ENCODE results near the gene ANTXR2.
A peak's percentile ranks its signal among the peaks of the same experiment; 100 is the strongest.

Gene ANTXR2

DNA sequence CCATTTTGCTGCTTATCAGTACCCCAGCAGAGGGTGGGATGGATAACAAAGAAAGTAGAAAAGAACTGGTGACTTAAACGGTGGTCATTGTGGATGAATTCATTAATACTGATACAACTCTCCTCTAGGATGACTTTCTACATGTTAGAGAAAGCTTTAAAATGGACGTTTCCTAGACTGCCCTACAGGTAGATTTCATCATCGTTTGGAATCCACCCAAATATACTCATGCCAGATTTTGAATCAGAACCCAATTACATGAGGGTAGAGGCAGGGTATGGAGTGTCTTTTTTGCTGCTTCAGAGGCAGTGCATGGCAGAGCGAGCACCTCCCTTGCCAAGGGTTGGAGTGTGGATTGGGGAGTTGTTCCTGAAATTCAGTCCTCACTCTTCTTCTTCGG is 13.3 kb upstream of the ANTXR2 start:
- DNase-seq (ENCODE audit: low spot score in 2 of 2): no peak

DNA sequence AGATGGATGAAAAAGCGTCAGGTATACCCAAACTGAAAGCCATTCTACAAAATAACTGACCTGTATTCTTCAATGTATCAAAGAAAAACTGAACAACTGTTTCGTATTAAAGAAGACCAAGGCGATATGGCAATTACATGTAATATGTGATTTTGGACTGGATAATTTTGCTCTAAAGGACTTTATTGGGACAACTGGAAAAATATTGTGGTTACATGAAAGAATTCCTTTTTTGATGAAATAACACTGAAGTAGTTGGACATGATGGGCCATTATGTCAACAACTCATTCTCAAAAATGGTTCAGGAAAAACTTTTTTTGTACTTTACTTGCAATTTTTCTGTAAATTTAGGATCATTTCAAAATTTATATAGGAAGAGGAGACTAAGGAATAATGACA is 12.1 kb upstream of the ANTXR2 start:
- ATAC-seq (replicated peaks; ENCODE audit: extremely low read depth, poor library complexity, severe bottlenecking): no peak
- H3K4me1 Mint-ChIP-seq: no peaks in the 10 kb centered on the region
- H3K9me3 Mint-ChIP-seq: no peaks in the 10 kb centered on the region
- H3K27me3 Mint-ChIP-seq: peaks cover 15% of the 10 kb centered on the region
- DNase-seq (ENCODE audit: low spot score in 2 of 2): no peak
- no peak overlapping the region for H3K27ac Mint-ChIP-seq (ENCODE audit: low read depth)
- no peak overlapping the region for H3K4me3 Mint-ChIP-seq
- no peaks in the 10 kb centered on the region for H3K36me3 Mint-ChIP-seq (ENCODE audit: insufficient read depth)

More for the DNA sequence above, 13.3 kb upstream of the ANTXR2 start:
- Mint-ChIP-seq H3K27me3 (peaks cover 15% of the 10 kb centered on the region), H3K36me3 (ENCODE audit: insufficient read depth) (peaks cover 2% of the 10 kb centered on the region), H3K9me3 (no peaks in the 10 kb centered on the region), H3K27ac (ENCODE audit: low read depth) (peak overlapping the region; percentile 67), H3K4me3 (no peak overlapping the region), H3K4me1 (no peaks in the 10 kb centered on the region)
- no peak for ATAC-seq (replicated peaks; ENCODE audit: extremely low read depth, poor library complexity, severe bottlenecking)

DNA sequence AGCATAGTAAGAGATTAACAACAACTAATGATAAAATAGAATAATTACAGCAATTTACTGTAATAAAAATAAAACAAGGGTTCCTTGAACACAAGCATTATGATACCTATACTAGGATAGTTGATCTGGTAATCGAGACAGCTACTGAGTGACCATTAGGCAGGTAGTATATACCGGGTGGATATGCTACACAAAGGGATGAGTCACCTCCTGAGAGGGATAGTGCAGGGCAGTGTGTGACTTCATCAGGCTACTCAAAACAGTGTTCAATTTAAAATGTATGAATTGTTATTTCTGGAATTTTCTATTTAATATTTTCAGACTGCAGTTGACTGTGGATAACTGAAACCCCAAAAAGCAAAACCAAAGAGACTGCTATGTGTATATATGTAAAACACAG is 9.7 kb upstream of the ANTXR2 start:
- ATAC-seq (replicated peaks; ENCODE audit: extremely low read depth, poor library complexity, severe bottlenecking) (no peak), DNase-seq (ENCODE audit: low spot score in 2 of 2) (no peak)
- H3K9me3 Mint-ChIP-seq: no peaks in the 10 kb centered on the region
- H3K4me1 Mint-ChIP-seq: peaks cover 12% of the 10 kb centered on the region
- H3K27ac Mint-ChIP-seq (ENCODE audit: low read depth): no peak overlapping the region
- peaks cover 14% of the 10 kb centered on the region for H3K27me3 Mint-ChIP-seq
- no peaks in the 10 kb centered on the region for H3K36me3 Mint-ChIP-seq (ENCODE audit: insufficient read depth)
- H3K4me3 Mint-ChIP-seq: no peak overlapping the region

DNA sequence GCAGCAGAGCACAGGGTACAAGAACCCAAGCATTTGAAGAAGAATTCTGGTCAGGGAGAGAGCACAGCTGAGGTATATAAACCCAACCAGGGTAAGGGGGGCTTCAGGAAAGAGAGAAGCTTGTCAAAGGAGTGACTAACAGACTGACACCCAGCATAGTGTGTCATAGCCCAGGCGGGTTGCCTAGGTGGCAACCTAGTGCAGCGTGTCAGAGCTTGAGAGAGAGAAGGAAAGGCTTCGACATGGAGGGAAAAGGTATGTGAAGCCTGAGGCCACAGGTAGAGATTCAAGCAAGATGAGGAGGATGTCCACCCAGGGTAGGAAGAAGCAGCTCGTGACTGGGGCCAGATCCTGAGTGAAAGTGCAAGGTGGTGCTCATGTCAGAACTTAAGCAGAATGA is 8.5 kb upstream of the ANTXR2 start:
- H3K27me3 Mint-ChIP-seq: peaks cover 3% of the 10 kb centered on the region
- peaks cover 13% of the 10 kb centered on the region for H3K4me1 Mint-ChIP-seq
- no peak for ATAC-seq (replicated peaks; ENCODE audit: extremely low read depth, poor library complexity, severe bottlenecking)

DNA sequence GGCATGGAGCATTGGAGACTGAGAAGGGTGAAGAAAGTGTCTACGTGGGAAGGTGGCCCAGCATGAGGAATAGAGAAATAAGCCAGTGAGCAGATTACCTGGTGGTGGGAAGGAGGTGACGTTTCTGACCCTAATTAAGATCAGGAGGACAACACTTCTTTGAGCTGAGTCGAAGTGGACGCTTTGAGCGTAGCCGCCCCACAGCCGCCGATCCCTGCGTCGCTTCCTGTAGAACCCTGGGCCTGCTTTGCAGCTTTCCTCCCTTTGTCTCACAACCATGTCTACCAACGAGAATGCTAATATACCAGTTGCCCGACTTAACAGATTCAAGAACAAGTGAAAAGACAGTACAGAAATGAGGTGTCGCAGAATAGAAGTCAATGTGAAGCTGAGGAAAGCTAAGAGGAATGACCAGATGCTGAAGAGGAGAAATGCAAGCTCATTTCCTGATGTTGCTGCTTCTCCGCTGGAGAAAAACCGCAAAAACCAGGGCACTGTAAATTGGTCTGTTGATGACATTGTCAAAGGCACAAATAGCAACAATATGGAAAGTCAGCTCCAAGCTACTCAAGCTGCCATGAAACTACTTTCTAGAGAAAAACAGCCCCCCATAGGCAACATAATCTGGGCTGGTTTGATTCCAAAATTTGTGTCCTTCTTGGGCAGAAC is 6.4 kb upstream of the ANTXR2 start:
- no peak overlapping the region for H3K27ac Mint-ChIP-seq (ENCODE audit: low read depth)
- H3K9me3 Mint-ChIP-seq: no peaks in the 10 kb centered on the region
- ATAC-seq (replicated peaks; ENCODE audit: extremely low read depth, poor library complexity, severe bottlenecking): no peak

More for the DNA sequence above, 8.5 kb upstream of the ANTXR2 start:
- DNase-seq (ENCODE audit: low spot score in 2 of 2): no peak
- no peak overlapping the region for H3K27ac Mint-ChIP-seq (ENCODE audit: low read depth)
- H3K36me3 Mint-ChIP-seq (ENCODE audit: insufficient read depth): no peaks in the 10 kb centered on the region
- no peak overlapping the region for H3K4me3 Mint-ChIP-seq
- H3K9me3 Mint-ChIP-seq: no peaks in the 10 kb centered on the region

DNA sequence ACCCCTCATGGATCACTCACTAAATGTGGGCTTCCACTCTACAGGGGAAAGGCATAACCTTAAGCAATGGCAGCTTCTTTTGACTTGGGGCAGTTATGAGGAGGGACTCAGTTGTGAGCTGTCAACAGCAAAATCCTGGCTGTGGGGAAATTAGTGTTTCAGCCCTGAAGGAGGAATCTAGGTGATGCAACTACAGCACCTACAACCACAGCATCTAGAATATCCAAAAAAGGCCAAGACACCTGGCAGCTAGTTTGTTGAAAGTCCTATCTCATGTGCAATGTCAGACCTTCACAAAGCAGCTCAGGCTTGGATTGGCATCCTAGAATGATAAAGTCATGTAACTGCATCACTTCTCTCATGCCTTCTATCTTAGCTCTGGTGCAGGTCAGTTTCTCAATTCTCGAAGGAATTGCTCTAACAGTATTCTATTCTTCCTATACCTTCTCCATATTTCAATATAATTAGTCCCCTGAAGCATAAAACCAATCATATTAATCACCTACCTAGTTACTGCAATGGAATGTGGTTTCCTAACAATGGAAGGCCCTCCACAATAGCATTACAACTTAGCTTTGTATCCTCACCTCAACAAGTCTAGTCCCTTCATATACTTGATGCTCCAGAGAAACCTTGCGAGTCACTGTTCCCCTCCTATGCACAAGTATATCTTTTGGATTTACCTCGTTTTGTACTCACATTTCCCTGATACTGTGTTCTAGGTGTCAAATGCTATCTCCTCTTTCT is 5.5 kb upstream of the ANTXR2 start:
- Mint-ChIP-seq H3K27me3 (no peaks in the 10 kb centered on the region), H3K9me3 (no peaks in the 10 kb centered on the region), H3K4me3 (no peak overlapping the region), H3K27ac (ENCODE audit: low read depth) (no peak overlapping the region), H3K36me3 (ENCODE audit: insufficient read depth) (peaks cover 1% of the 10 kb centered on the region), H3K4me1 (peaks cover 38% of the 10 kb centered on the region)
- ATAC-seq (replicated peaks; ENCODE audit: extremely low read depth, poor library complexity, severe bottlenecking): no peak
- no peak for DNase-seq (ENCODE audit: low spot score in 2 of 2)

More for the DNA sequence above, 6.4 kb upstream of the ANTXR2 start:
- H3K4me1 Mint-ChIP-seq: peaks cover 29% of the 10 kb centered on the region
- no peaks in the 10 kb centered on the region for H3K27me3 Mint-ChIP-seq
- no peak for DNase-seq (ENCODE audit: low spot score in 2 of 2)
- no peak overlapping the region for H3K4me3 Mint-ChIP-seq
- peaks cover under 1% of the 10 kb centered on the region for H3K36me3 Mint-ChIP-seq (ENCODE audit: insufficient read depth)

DNA sequence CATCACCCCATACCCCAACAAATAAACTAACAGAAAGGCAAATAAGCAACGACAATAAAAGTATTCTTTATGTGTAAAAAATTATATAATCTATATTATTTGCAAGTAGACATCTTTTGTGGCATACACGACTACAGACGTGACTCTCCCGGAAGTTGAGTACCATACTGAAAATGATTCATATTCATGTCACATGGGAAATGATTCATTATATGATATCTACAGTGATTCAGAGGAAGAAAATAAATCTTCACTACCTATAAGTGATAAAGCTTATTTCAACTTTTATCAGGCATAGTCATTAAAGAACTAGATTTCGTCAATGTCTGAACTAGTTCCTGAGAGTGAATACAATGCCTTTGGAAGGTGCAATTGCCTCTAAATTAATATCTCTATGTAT is 4.6 kb upstream of the ANTXR2 start:
- no peaks in the 10 kb centered on the region for H3K27me3 Mint-ChIP-seq
- no peaks in the 10 kb centered on the region for H3K9me3 Mint-ChIP-seq
- DNase-seq (ENCODE audit: low spot score in 2 of 2) (no peak), ATAC-seq (replicated peaks; ENCODE audit: extremely low read depth, poor library complexity, severe bottlenecking) (no peak)
- peaks cover 6% of the 10 kb centered on the region for H3K36me3 Mint-ChIP-seq (ENCODE audit: insufficient read depth)
- H3K27ac Mint-ChIP-seq (ENCODE audit: low read depth): peak overlapping the region; percentile 27
- H3K4me1 Mint-ChIP-seq: peaks cover 41% of the 10 kb centered on the region
- H3K4me3 Mint-ChIP-seq: no peak overlapping the region

DNA sequence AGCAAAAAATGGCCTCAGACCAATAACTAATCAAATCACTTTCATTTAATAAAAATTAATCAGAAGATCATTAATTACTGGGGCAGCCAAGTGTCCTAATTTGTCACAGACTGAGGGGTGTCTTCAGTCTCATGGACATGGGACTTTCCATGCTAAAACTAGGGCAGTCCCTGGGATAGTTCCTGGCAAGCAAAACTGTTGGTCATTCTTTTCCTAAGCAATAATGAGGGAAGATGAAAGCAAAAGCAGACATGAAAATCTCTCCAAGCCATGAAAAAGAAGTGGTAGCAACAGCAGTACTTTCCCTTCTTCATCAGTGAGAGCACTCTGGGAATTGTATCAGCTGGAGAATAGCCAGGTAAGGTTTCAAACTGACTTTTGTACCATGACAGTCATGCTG is 3.7 kb upstream of the ANTXR2 start:
- no peak for ATAC-seq (replicated peaks; ENCODE audit: extremely low read depth, poor library complexity, severe bottlenecking)
- Mint-ChIP-seq H3K36me3 (ENCODE audit: insufficient read depth) (peaks cover 12% of the 10 kb centered on the region), H3K27me3 (no peaks in the 10 kb centered on the region), H3K9me3 (no peaks in the 10 kb centered on the region), H3K27ac (ENCODE audit: low read depth) (no peak overlapping the region), H3K4me3 (no peak overlapping the region), H3K4me1 (peaks cover 48% of the 10 kb centered on the region)
- no peak for DNase-seq (ENCODE audit: low spot score in 2 of 2)

DNA sequence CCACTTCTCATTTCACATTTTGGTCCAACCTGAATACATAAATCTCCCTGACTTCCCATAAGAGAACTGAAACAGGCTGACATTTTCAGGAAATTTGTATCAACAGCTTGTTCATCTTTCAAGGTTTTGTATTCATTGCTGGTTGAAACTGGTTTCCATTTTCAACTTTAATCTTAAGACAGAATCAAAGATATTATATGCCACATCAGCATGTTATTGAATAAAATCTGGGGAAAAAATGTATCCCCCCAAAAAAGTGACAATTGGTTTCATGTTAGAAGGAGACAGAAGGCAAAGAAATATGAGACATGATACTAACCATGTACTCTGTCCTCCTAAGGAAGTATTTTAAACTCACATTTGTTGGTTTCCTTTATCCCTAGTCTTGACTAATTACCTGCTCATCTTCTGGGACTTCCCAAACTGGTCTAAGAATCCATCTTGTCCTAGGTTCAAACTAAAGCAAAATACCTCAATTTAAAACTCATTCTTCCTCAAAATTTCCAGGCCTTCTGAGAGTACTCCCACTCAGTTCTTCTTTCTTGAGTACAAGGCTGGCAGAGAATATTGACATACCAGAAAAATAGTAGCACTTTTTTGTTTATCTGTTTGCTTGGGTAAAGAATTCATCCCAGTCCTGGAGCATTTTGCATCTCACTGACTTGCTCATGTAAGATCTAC is 3.1 kb upstream of the ANTXR2 start:
- Mint-ChIP-seq H3K36me3 (ENCODE audit: insufficient read depth) (peaks cover 12% of the 10 kb centered on the region), H3K4me1 (peaks cover 53% of the 10 kb centered on the region)

DNA sequence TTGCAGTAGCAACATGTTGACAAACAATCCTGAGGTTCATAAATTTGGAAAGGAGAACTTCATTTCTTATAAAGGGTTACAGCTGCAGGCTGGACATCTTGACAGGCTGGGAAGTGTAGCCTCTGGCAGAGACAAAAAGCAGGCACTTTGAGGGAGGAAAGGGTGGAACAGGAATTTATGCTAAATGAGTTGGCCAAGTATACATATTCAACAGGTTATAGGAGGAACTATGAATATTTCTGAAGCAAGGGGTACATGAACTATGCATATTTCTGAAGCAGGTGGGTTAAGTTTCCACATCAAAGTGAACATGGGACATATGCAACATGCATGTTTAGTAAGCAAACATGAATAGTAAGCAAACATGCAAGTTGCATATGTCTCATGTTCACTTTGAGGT is 1.6 kb upstream of the ANTXR2 start:
- ATAC-seq (replicated peaks; ENCODE audit: extremely low read depth, poor library complexity, severe bottlenecking): no peak
- H3K27ac Mint-ChIP-seq (ENCODE audit: low read depth): peak overlapping the region; percentile 95
- H3K4me3 Mint-ChIP-seq: peak overlapping the region; percentile 94
- peaks cover 12% of the 10 kb centered on the region for H3K36me3 Mint-ChIP-seq (ENCODE audit: insufficient read depth)
- peaks cover 60% of the 10 kb centered on the region for H3K4me1 Mint-ChIP-seq
- no peak for DNase-seq (ENCODE audit: low spot score in 2 of 2)
- no peaks in the 10 kb centered on the region for H3K9me3 Mint-ChIP-seq
- no peaks in the 10 kb centered on the region for H3K27me3 Mint-ChIP-seq

More for the DNA sequence above, 3.1 kb upstream of the ANTXR2 start:
- Mint-ChIP-seq H3K27ac (ENCODE audit: low read depth) (no peak overlapping the region), H3K9me3 (no peaks in the 10 kb centered on the region), H3K27me3 (no peaks in the 10 kb centered on the region), H3K4me3 (no peak overlapping the region)
- DNase-seq (ENCODE audit: low spot score in 2 of 2) (no peak), ATAC-seq (replicated peaks; ENCODE audit: extremely low read depth, poor library complexity, severe bottlenecking) (no peak)

DNA sequence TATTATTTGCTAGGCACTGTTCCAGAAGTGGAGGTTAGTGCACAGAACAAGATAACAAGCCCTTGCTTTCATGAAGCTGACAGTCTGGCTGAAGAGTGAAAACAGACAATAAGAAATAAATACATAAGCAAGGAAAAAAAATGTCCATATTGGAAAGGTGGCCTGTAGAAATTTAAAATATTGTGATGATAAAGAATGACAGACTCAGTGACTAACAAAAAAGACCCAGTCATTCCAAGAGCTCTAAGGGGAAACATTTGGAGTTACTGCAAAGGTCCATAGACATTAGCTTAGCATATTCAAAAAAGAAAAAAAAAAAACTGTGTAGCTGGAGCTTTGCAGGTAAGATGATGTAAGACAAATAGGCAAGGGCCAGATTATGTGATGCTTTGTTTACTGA is 1.0 kb upstream of the ANTXR2 start:
- peaks cover 14% of the 10 kb centered on the region for H3K36me3 Mint-ChIP-seq (ENCODE audit: insufficient read depth)
- H3K4me3 Mint-ChIP-seq: peak overlapping the region; percentile 94
- DNase-seq (ENCODE audit: low spot score in 2 of 2) (no peak), ATAC-seq (replicated peaks; ENCODE audit: extremely low read depth, poor library complexity, severe bottlenecking) (no peak)
- H3K4me1 Mint-ChIP-seq: peaks cover 64% of the 10 kb centered on the region
- H3K27ac Mint-ChIP-seq (ENCODE audit: low read depth): peak overlapping the region; percentile 95
- no peaks in the 10 kb centered on the region for H3K27me3 Mint-ChIP-seq
- no peaks in the 10 kb centered on the region for H3K9me3 Mint-ChIP-seq

DNA sequence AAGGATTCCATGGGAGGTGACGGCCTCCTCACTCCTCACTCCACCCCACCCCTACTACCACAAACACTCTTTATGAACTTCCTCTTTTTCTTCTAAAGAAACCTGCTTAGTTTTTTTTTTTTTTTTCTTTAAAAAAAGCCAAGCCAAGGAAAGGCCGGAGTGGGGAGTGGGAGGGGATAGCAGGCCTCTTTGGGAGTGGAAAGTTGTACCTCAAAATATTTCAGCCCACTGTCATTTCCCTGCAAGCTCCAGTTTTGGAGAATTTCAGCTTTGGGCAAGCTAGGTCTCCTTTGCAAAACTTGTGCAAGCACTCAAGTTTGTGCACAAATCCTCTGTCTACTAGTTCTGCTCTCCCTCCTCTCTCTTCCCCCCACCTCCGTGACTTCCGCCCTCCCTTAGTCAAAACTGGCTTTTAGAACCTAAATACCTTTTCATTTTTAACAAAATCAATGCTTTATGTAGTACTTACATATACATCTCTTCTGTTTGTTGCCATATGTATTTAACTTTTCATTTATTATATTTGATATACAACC is 512 bp upstream of the ANTXR2 start:
- Mint-ChIP-seq H3K36me3 (ENCODE audit: insufficient read depth) (peaks cover 15% of the 10 kb centered on the region), H3K27me3 (no peaks in the 10 kb centered on the region), H3K4me1 (peaks cover 62% of the 10 kb centered on the region), H3K27ac (ENCODE audit: low read depth) (peak overlapping the region; percentile 95), H3K9me3 (no peaks in the 10 kb centered on the region), H3K4me3 (peak overlapping the region; percentile 94)
- ATAC-seq (replicated peaks; ENCODE audit: extremely low read depth, poor library complexity, severe bottlenecking): peak; percentile 37
- no peak for DNase-seq (ENCODE audit: low spot score in 2 of 2)

Measured in central memory CD8-positive, alpha-beta T cell (primary cell).